AG04450 (cell line): Measurements from ENCODE around the gene POLR2J. TPM values are rescaled to one million over a fixed set of nuclear protein-coding genes. Genes with fewer than 3 reads are reported as not detected.
"Not testable (repeated sequence)": the region's sequence is repeated elsewhere in the genome, so short reads cannot be mapped to it uniquely, and the experiment has no call there.

Source experiments
- CTCF ChIA-PET: fragments of 300-600, 350-600 bp; formaldehyde crosslinking; extraction: SDS; loops from one replicate; lab custom pipeline; 2022; ENCODE audit warnings: antibody characterized with exemption, inconsistent platforms; lab: Charles Lee
- POLR2A ChIA-PET: fragments of 350-600 bp; formaldehyde crosslinking; extraction: SDS; loops from one replicate; lab custom pipeline; 2021; ENCODE audit warnings: antibody characterized with exemption, inconsistent platforms; lab: Yijun Ruan, JAX
- DNase-seq: peaks from one replicate; pipeline ENCODE4 v3.0.0-alpha.2; 2011; ENCODE audit warnings: low read depth, low spot score
- H3K27ac ChIP-seq: one replicate; pipeline ENCODE4 v1.5.1; 2012; ENCODE audit warnings: low read depth, low read length, control low read depth
- H3K27me3 ChIP-seq: one replicate; pipeline ENCODE4 v1.6.0; 2012; ENCODE audit warnings: low read length; ENCODE audit not compliant: control insufficient read depth, insufficient read depth
- H3K4me3 ChIP-seq: 2 replicates; pipeline ENCODE4 v1.5.1; 2011; ENCODE audit warnings: mild to moderate bottlenecking, low read depth, low read length, control low read depth
- H3K9me3 ChIP-seq: 2 replicates; pipeline ENCODE4 v1.5.1; 2012; ENCODE audit warnings: low read length; ENCODE audit not compliant: control insufficient read depth, insufficient read depth
- polyA minus RNA-seq: library from RNA; depleted of rRNA, polyadenylated mRNA; stranded (reverse); fragments of >200 nt; gene quantifications from 2 replicates; pipeline ENCODE4 v1.2.3, GENCODE V29; 2011; rRNA and poly(A)+ RNA removed
- polyA plus RNA-seq: library from polyadenylated mRNA; depleted of rRNA; stranded (reverse); fragments of >200 nt; gene quantifications from 2 replicates; pipeline ENCODE4 v1.2.3, GENCODE V29; 2011; rRNA removed
- TF ChIP-seq, protein P1 (sequence below): IDR thresholded peaks from 2 replicates; pipeline ENCODE4 v1.5.1; 2011; ENCODE audit warnings: low read depth, low read length, control low read depth, inconsistent platforms

The POLR2J gene
- polyA plus RNA-seq (44.8 and 55.3 TPM in 2 replicates), polyA minus RNA-seq (20.4 and 24.0 TPM in 2 replicates)

DNA sequence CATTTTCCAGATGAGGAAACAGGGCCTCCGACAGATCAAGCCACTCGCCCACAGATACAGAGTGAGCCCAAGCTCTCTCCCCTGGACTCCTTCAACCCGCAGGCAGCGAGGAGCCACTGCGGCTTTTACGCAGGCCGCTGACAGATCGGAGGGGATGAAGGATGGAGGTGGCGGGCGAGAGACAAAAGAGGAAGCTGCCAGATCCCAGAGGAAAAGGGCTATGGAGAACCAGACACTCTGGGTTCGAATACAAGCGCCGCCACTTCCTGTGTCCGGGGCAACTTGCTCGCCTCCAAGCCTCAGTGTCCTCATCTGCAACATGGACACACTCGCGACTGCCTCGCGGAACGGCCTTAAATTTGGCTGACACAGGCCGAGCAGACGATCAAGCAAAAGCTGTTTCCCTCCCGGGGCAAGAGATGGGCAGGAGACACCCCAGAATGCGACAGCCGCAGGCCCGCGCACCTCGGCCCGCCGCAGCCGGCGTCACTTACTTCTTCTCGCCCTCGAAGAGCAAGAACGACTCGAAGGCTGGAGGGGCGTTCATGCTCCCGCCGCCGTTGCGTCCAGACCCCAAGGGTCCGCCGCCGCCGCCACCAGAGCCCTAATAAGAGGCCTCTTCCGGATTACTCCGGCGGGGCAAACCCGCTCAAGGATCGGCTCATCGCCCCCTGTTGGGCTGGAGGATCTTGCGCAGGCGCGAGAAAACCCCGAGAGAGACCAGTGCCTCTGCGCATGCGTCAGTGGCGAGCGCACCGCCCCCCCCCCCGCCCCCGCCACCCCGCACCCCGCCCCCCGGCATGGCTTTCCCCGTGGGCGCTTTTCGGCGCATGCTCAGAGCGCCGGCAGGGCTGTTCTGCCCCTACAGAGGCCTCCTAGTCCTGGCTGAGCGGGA lies at the start of gene POLR2J:
POLR2J (minus strand) TSS at position 609 of the 895 bp plus-strand sequence; CDS start at position 547, 62 bp downstream.
- TF ChIP-seq, protein P1, sequence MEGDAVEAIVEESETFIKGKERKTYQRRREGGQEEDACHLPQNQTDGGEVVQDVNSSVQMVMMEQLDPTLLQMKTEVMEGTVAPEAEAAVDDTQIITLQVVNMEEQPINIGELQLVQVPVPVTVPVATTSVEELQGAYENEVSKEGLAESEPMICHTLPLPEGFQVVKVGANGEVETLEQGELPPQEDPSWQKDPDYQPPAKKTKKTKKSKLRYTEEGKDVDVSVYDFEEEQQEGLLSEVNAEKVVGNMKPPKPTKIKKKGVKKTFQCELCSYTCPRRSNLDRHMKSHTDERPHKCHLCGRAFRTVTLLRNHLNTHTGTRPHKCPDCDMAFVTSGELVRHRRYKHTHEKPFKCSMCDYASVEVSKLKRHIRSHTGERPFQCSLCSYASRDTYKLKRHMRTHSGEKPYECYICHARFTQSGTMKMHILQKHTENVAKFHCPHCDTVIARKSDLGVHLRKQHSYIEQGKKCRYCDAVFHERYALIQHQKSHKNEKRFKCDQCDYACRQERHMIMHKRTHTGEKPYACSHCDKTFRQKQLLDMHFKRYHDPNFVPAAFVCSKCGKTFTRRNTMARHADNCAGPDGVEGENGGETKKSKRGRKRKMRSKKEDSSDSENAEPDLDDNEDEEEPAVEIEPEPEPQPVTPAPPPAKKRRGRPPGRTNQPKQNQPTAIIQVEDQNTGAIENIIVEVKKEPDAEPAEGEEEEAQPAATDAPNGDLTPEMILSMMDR: peak; percentile 39

DNA sequence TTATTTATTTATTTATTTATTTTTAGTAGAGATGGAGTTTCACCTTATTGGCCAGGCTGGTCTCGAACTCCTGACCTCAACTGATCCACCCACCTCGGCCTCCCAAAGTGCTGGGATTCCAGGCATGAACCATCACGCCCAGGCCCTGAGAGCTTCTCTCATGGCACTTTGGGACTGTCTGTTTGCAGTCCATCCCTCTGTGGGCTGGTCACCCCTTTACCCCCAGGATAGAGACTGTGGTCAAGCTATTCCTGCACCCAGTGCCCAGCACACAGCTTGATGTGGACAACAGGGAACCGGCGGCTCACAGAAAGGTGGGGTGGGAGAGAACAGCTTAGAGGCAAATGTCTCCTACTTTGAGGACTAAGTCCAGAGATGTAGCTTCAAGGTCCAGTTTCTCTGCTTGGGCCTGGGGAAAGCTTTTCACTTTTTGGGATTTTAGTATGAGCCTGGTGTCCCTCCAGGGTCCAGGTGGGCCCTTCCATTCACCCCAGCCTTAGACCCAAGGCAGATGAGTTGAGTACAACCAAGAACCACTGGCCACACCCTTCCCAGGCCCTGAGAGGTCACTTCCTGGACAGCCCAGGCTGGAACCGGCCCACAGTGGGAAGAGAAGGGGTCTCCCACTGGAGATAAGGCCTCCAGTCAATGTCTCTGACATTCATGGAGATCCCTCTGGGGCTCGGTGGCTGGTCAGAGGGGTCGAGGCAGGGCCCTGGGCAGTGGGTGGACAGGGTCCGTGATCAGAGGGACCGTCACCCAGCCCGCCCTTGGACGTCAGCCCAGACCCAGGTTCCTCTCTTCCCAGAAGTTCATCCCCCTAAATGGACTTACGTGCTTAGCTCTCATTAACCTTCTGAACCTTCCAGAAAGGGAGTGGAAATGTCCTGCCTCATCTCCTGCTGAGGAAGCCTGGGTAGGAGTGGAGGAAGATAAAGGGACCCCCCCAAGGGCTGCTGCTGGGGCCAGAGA lies 49.4 kb upstream of the POLR2J start:
- H3K27me3 ChIP-seq, H3K9me3 ChIP-seq, POLR2A ChIA-PET, DNase-seq, H3K27ac ChIP-seq, CTCF ChIA-PET, H3K4me3 ChIP-seq: not testable (repeated sequence)

More for the DNA sequence above, at the start of gene POLR2J:
- H3K27ac ChIP-seq, POLR2A ChIA-PET, CTCF ChIA-PET, H3K9me3 ChIP-seq, H3K27me3 ChIP-seq: not testable (repeated sequence)
- H3K4me3 ChIP-seq: peak within 1 kb of the TSS; percentile 50
- peak; percentile 59 for DNase-seq

DNA sequence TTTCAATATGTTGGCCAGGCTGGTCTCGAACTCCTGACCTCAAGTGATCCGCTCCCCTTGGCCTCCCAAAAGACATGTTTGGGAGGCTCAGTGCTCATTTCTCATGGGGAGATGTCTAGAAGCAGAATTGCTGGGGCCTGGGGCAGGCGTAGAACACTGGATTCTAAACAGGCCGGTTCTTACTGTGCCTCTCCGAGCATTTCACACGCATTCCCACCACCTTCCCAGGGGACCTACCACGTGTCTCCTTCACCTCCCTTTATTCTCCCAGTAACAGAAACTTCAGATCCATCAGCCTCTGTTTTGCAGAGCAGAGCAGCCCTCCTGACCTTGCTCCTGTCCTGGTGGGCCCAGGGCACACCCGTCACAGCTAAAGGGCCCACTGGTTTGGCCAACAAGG lies 48.5 kb upstream of the POLR2J start:
- H3K27me3 ChIP-seq, H3K4me3 ChIP-seq, H3K27ac ChIP-seq, DNase-seq, POLR2A ChIA-PET, H3K9me3 ChIP-seq, CTCF ChIA-PET: not testable (repeated sequence)

DNA sequence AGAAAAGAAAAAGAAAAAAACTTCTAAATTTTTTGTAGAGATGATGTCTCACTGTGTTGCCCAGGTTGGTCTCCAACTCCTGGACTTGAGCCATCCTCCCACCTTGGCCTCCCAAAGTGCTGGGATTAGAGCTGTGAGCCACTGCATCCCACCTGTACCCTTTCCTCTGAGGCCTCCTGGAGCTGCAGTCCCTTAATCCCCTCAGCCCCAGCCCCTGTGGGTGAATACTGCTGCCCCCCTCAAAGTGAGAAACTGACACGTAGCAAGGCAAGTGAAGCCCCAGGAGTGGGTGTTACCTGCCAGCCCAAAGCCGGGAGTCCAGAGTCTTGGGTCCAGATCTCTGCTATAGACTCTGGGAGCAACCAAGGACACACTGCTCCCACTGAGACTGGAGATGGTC lies 46.1 kb upstream of the POLR2J start:
- POLR2A ChIA-PET, H3K27ac ChIP-seq, DNase-seq, H3K4me3 ChIP-seq, H3K9me3 ChIP-seq, CTCF ChIA-PET, H3K27me3 ChIP-seq: not testable (repeated sequence)

DNA sequence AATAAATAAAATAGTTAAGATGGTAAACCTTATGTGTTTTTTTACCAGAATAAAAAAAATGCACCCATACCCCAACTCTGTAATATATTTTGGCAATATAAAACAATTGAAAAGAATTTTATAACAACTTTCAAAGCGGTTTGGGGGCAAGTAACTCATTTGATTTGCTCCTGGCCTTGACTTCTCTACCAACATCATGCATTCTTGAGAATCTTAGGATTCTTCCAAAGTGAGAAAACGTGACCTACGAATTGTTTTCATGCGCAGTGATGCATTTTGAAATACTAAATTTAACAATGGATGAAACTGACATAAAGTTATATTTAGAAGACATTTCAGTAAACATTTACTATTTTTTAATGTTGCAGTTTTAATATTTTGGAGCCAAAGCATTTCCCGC lies 42.1 kb upstream of the POLR2J start:
- POLR2A ChIA-PET, H3K9me3 ChIP-seq, DNase-seq, CTCF ChIA-PET, H3K27ac ChIP-seq, H3K27me3 ChIP-seq, H3K4me3 ChIP-seq: not testable (repeated sequence)

DNA sequence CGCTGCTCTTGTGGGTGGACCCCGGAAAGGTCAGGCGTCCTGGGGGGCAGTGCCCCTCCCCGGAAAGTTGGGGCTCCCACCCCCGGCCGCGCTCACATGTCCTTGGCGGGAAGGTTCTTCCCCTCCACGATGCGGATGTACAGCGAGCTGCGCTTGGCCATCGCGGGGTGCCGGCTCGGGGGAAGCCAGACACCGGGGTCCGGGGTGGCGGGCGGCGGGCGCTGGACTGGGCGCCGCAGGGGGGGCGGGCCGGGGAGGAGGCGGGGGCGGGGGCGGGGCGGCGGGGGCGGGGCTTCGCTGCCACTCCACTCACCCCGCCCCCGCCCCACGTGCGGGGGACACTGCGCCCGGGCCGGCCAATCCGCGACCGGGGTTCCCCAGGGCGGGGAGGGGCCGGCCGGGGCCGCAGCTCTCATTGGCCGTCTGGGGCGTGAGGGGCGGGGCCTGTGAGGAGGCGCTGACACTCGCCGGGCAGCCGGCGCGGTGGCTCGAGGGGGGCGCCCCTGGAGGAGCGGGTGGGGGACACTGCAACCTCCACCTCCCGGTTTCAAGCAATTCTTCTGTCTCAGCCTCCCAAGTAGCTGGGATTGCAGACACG lies 38.9 kb upstream of the POLR2J start, which contains the start of gene RASA4B:
RASA4B (minus strand) TSS at position 228 of the 598 bp plus-strand sequence; CDS start at position 161, 67 bp downstream.
- CTCF ChIA-PET, H3K27me3 ChIP-seq: not testable (repeated sequence)

DNA sequence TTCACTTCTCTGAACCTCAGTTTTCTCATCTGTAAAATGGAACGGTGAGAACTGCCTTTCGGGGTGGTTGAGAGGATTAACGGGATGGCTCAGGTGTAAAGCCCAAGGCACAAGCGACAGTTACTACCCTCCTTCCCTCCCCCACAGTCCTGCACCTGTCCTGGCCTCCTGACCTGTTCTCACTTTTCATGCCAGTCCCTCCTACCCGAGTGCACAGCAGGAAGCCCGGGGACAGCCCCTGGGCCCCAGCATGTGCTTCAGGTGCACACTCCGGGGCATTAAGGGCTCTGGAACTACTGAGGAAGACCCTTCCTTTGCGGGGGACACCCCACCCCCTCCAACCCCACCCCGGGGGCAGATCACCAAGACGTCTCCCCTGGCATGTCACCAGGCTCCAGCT lies 38.2 kb upstream of the POLR2J start:
- H3K27ac ChIP-seq, DNase-seq, H3K4me3 ChIP-seq, H3K9me3 ChIP-seq, CTCF ChIA-PET, H3K27me3 ChIP-seq, POLR2A ChIA-PET: not testable (repeated sequence)

More for the DNA sequence above, 38.9 kb upstream of the POLR2J start, which contains the start of gene RASA4B:
- DNase-seq, H3K9me3 ChIP-seq, H3K27ac ChIP-seq, H3K4me3 ChIP-seq, POLR2A ChIA-PET: not testable (repeated sequence)

DNA sequence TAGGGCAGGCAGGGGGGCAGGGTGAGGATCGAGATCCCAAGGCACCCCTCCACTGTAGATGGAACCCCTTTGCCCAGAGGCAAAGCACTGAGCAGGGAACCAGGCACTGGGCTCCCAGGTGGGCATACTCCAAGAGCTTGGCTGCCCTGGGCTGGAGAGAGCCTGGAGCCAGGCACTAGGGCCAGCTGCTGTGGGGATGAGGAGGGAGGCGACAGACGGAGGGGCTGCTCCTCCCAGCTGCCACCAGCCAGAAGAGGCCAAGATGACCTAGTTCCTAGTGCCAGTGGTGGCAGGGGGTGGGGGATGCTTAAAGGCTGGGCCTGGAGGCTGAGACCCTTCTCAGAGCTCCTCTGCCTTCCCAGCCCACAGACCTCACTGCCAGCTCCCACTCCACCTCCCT lies 37.2 kb upstream of the POLR2J start:
- CTCF ChIA-PET, H3K4me3 ChIP-seq, H3K9me3 ChIP-seq, H3K27me3 ChIP-seq, DNase-seq, H3K27ac ChIP-seq, POLR2A ChIA-PET: not testable (repeated sequence)

DNA sequence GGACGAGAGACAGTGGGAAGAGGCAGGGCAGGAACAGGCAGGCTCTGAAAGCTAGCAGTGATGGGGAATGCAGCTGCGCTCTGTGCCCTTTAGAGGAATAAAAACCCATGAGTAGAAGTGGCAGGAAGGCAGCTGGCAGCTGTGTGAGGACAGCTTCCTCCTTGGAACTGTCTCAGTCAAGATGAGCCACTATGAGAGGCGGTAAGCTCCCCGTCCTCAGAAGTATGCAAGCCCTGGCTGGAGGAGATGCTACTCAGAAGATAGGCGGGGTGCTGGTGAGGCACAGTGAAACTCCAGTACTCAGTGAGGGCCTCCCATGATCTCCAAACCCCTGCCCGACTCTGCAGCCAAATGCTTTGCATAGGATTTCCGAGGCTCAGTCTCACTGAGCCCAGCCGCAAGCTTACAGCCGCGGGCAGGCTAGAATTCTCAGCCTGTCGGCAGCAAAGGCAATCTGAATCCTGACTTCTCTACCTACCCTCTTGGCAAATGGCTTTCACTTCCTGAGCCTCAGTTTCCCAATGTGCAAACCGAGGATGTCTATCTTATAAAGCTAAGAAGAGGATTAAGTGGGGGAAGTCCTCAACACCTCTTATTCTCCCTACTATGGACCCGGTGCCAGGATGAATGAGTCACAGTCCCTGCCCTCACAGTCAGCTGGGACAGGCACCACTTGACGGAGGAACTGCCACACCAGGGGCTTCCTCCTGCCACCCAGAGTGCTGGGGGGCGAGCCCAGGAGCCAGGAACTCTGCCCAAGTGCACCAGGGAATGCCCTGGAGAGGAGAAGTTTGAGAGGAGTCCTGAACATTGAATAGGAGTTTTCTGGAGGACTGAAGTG lies 36.4 kb upstream of the POLR2J start:
- H3K27me3 ChIP-seq, H3K9me3 ChIP-seq, POLR2A ChIA-PET, H3K27ac ChIP-seq, H3K4me3 ChIP-seq, DNase-seq, CTCF ChIA-PET: not testable (repeated sequence)
